Spinal cord (tissue), 10 donors: ENCODE measurements around the gene CLMN. TPM values are rescaled to one million over a fixed set of nuclear protein-coding genes. Genes with fewer than 3 reads are reported as not detected.
A peak's percentile ranks its signal among the peaks of the same experiment; 100 is the strongest.
"Not testable (repeated sequence)": the region's sequence is repeated elsewhere in the genome, so short reads cannot be mapped to it uniquely, and the experiment has no call there.

ENCODE experiments used
- DNase-seq, 6 donors: peaks; one replicate each; pipeline versions ENCODE4 v3.0.0 to v3.0.0-alpha.2; 2013 to 2015; ENCODE audit warnings: low spot score in 6 of 6, low read depth in 4 of 6
- H3K27ac ChIP-seq: one replicate; pipeline ENCODE4 v1.5.1; 2013; ENCODE audit warnings: low read depth, low read length, control low read depth
- H3K27me3 ChIP-seq: one replicate; pipeline ENCODE4 v1.6.1; 2013; ENCODE audit warnings: low read length; ENCODE audit not compliant: control insufficient read depth, insufficient read depth
- H3K36me3 ChIP-seq: one replicate; pipeline ENCODE4 v1.6.1; 2013; ENCODE audit warnings: low read length; ENCODE audit not compliant: control insufficient read depth, insufficient read depth
- H3K4me1 ChIP-seq: one replicate; pipeline ENCODE4 v1.6.1; 2013; ENCODE audit warnings: low read length; ENCODE audit not compliant: control insufficient read depth, insufficient read depth
- H3K4me3 ChIP-seq: one replicate; pipeline ENCODE4 v1.5.1; 2013; ENCODE audit warnings: low read depth, low read length, control low read depth
- H3K9me3 ChIP-seq: one replicate; pipeline ENCODE4 v1.6.1; 2013; ENCODE audit warnings: low read length; ENCODE audit not compliant: control insufficient read depth, insufficient read depth
- WGBS: methylation state at CpG from one replicate; pipeline ENCODE4 v1.1.5; 2013; ENCODE audit warnings: missing lambda C conversion rate; ENCODE audit not compliant: insufficient coverage; 5-methylcytosine and 5-hydroxymethylcytosine counted together
- polyA plus RNA-seq, 2 donors: library from polyadenylated mRNA; unstranded; fragments of 120-200 nt; gene quantifications; one replicate each; pipeline ENCODE4 v1.2.1, GENCODE V29; 2013; ENCODE audit not compliant: insufficient read length in 2 of 2
- total RNA-seq, 2 donors: library from RNA; depleted of rRNA in 1 of 2; stranded (reverse); fragments of 120-200 nt in 1 of 2; fragments of >200 nt in 1 of 2; gene quantifications; one replicate each; pipeline versions ENCODE4 v1.2.3 to v1.2.4, GENCODE V29; 2013 to 2014
- donor health status: healthy.

Gene CLMN
- total and polyA plus RNA-seq, 4 donors: 4.1 to 18.8 (median 8.6) TPM

- no peaks in the 10 kb centered on the region for H3K9me3 ChIP-seq
- no peak overlapping the region for H3K27ac ChIP-seq
- H3K27me3 ChIP-seq: no peaks in the 10 kb centered on the region
- DNase-seq: peak in 2 of 6 donors; percentile 20 to 39
- H3K4me1 ChIP-seq: peaks cover 17% of the 10 kb centered on the region
- no peak overlapping the region for H3K4me3 ChIP-seq
- WGBS: 14% methylated on average over 2 of the region's 6 CpGs
- no peaks in the 10 kb centered on the region for H3K36me3 ChIP-seq
Observed at GRCh38 chr14:95291859-95292542, 27.7 kb downstream of the CLMN start.

- H3K27me3 ChIP-seq: no peaks in the 10 kb centered on the region
- no peaks in the 10 kb centered on the region for H3K36me3 ChIP-seq
- H3K9me3 ChIP-seq: no peaks in the 10 kb centered on the region
- H3K4me3 ChIP-seq: no peak overlapping the region
- H3K27ac ChIP-seq: no peak overlapping the region
- DNase-seq: peak in 1 of 6 donors; percentile 56
- peaks cover 17% of the 10 kb centered on the region for H3K4me1 ChIP-seq
- 55% methylated on average over 15 of the region's 17 CpGs for WGBS
Observed at GRCh38 chr14:95290871-95291431, 28.8 kb downstream of the CLMN start.

GRCh38 chr14:95290021-95290420, 29.7 kb downstream of the CLMN start:
- 91% methylated on average over 4 of the region's 5 CpGs for WGBS
- Histone ChIP-seq H3K4me3 (no peak overlapping the region), H3K9me3 (no peaks in the 10 kb centered on the region), H3K4me1 (peaks cover 17% of the 10 kb centered on the region), H3K36me3 (no peaks in the 10 kb centered on the region), H3K27me3 (no peaks in the 10 kb centered on the region), H3K27ac (no peak overlapping the region)
- no peak for DNase-seq

DNA sequence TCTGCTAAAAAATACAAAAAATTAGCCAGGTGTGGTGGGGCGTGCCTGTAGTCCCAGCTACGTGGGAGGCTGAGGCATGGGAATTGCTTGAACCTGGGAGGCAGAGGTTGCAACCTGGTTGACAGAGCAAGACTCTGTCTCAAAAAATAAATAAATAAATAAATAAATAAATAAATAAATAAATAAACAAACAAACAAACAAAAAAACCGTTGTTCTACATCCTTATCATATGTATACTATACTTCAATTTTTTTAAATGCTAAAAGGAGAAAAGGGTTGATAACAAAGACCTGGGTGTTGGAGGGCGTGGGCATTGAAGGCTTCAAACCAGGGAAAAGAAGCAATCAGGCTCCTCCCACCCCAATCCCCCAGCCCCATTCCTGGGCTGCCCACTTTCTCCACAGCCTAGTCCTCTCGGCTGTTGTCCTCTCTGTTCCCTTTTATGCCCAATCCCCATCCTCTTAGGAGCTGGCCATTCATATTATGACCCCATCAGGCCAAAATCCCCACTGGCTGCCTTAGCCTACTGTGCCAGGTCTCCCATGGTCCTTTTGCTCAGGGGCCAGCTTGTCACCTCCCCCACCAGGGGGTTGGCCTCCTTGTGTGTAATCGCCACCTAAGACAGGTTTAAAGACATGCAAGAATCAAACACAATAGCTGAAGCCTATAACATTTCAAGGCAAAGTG, 30.2 kb downstream of the CLMN start:
- Histone ChIP-seq H3K4me3 (no peak overlapping the region), H3K4me1 (peaks cover 17% of the 10 kb centered on the region), H3K9me3 (no peaks in the 10 kb centered on the region), H3K27me3 (no peaks in the 10 kb centered on the region), H3K36me3 (no peaks in the 10 kb centered on the region), H3K27ac (no peak overlapping the region)
- no peak for DNase-seq
- 72% methylated on average over 2 of the region's 6 CpGs for WGBS

DNA sequence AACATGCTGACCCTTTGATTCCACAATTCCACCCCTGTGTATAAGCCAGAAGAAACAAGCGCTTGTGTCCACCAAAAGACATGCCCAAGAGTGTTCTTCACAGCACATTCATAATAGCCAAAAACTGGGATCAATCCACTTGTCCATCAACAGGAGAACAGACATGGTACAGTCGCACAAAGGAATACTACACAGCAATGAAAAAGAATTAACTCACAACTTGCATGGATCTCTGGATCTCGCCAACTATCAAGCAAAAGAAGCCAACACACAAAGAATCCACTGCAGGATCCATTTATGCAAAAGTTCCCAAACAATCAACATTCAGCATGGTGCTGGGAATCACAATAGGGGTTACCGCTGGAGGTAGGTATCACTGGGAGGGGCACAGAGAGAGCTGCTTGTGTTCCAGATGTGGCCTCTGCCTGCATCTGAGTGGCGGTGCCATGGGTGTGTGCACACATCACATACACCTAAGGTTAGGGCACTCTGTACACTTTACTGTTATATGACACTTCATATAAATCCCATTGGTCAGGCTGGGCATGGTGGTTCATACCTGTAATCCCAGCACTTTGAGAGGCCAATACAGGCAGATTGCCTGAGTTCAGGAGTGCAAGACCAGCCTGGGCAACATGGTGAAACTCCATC, 30.9 kb downstream of the CLMN start:
- no peak overlapping the region for H3K27ac ChIP-seq

GRCh38 chr14:95287176-95287754, 32.4 kb downstream of the CLMN start:
- Histone ChIP-seq H3K4me1 (peaks cover 13% of the 10 kb centered on the region), H3K36me3 (no peaks in the 10 kb centered on the region), H3K27ac (no peak overlapping the region), H3K4me3 (no peak overlapping the region), H3K27me3 (no peaks in the 10 kb centered on the region), H3K9me3 (no peaks in the 10 kb centered on the region)
- 93% methylated on average over 6 of the region's 6 CpGs for WGBS
- DNase-seq: no peak

More for the DNA sequence above, 30.9 kb downstream of the CLMN start:
- no peak overlapping the region for H3K4me3 ChIP-seq
- no peaks in the 10 kb centered on the region for H3K27me3 ChIP-seq
- H3K9me3 ChIP-seq: no peaks in the 10 kb centered on the region
- H3K4me1 ChIP-seq: peaks cover 17% of the 10 kb centered on the region
- DNase-seq: no peak
- 100% methylated on average over 3 of the region's 5 CpGs for WGBS
- no peaks in the 10 kb centered on the region for H3K36me3 ChIP-seq

- Histone ChIP-seq H3K4me1 (peaks cover 10% of the 10 kb centered on the region), H3K36me3 (no peaks in the 10 kb centered on the region), H3K4me3 (no peak overlapping the region), H3K27me3 (no peaks in the 10 kb centered on the region), H3K9me3 (no peaks in the 10 kb centered on the region), H3K27ac (no peak overlapping the region)
- no peak for DNase-seq
- WGBS: 92% methylated on average over 5 of the region's 5 CpGs
Observed at GRCh38 chr14:95286645-95287044, 33.1 kb downstream of the CLMN start.

GRCh38 chr14:95285566-95285965, 34.1 kb downstream of the CLMN start:
- DNase-seq: no peak
- H3K4me3 ChIP-seq: no peak overlapping the region
- no peak overlapping the region for H3K27ac ChIP-seq
- H3K9me3 ChIP-seq: no peaks in the 10 kb centered on the region
- no CpG with 5 or more reads among the region's 4 CpGs for WGBS
- H3K27me3 ChIP-seq: no peaks in the 10 kb centered on the region
- no peaks in the 10 kb centered on the region for H3K4me1 ChIP-seq
- no peaks in the 10 kb centered on the region for H3K36me3 ChIP-seq

DNA sequence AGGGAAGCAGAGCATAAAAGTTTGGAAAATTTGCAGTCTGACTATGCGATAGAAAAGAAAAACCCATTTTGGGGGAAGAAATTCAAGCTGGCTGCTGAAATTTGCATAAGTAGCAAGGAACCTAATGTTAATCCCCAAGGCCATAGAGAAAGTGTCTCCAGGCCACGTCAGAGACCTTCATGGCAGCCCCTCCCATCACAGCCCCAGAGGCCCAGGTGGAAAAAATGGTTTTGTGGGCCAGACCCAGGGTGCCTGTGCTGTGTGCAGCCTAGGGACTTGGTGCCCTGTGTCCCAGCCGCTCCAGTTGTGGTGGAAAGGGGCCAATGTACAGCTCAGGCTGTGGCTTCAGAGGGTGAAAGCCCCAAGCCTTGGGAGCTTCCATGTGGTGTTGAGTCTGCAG, 35.9 kb downstream of the CLMN start:
- H3K9me3 ChIP-seq, H3K36me3 ChIP-seq, H3K27ac ChIP-seq, H3K4me1 ChIP-seq, DNase-seq, H3K4me3 ChIP-seq, H3K27me3 ChIP-seq: not testable (repeated sequence)
- 96% methylated on average over 3 of the region's 3 CpGs for WGBS
